ENCODE results near the gene BRD3OS.

The BRD3OS gene

GRCh38 chr9:134035041-134036039 lies 10.1 kb downstream of the BRD3OS start:
- H3K4me3 ChIP-seq (ENCODE audit: low read depth in 1 of 2, low read length in 1 of 2): no peak overlapping the region
- peaks cover 84% of the 10 kb centered on the region for H3K36me3 ChIP-seq
- no peaks in the 10 kb centered on the region for H3K27me3 ChIP-seq
- H3K27ac ChIP-seq: no peak overlapping the region
- no peak for TF ChIP-seq CTCF (IDR thresholded peaks at IDR 0.05)
- no peaks in the 10 kb centered on the region for H3K4me1 ChIP-seq (ENCODE audit: control insufficient read depth in 1 of 2, insufficient read depth in 1 of 2, low read depth in 1 of 2, low read length in 1 of 2)
- H3K9me3 ChIP-seq: no peaks in the 10 kb centered on the region

- no peak for TF ChIP-seq CTCF (IDR thresholded peaks at IDR 0.05)
- Histone ChIP-seq H3K27ac (no peak overlapping the region), H3K4me1 (ENCODE audit: control insufficient read depth in 1 of 2, insufficient read depth in 1 of 2, low read depth in 1 of 2, low read length in 1 of 2) (no peaks in the 10 kb centered on the region), H3K9me3 (no peaks in the 10 kb centered on the region), H3K4me3 (ENCODE audit: low read depth in 1 of 2, low read length in 1 of 2) (no peak overlapping the region), H3K27me3 (no peaks in the 10 kb centered on the region), H3K36me3 (peaks cover 84% of the 10 kb centered on the region)
Measured at GRCh38 chr9:134036130-134036529, 10.8 kb downstream of the BRD3OS start.

- Histone ChIP-seq H3K27me3 (no peaks in the 10 kb centered on the region), H3K36me3 (peaks cover 84% of the 10 kb centered on the region), H3K4me1 (ENCODE audit: control insufficient read depth in 1 of 2, insufficient read depth in 1 of 2, low read depth in 1 of 2, low read length in 1 of 2) (no peaks in the 10 kb centered on the region), H3K4me3 (ENCODE audit: low read depth in 1 of 2, low read length in 1 of 2) (no peak overlapping the region), H3K27ac (no peak overlapping the region), H3K9me3 (no peaks in the 10 kb centered on the region)
- no peak for TF ChIP-seq CTCF (IDR thresholded peaks at IDR 0.05)
Measured at GRCh38 chr9:134037641-134038040, 12.4 kb downstream of the BRD3OS start.

- Histone ChIP-seq H3K4me3 (ENCODE audit: low read depth in 1 of 2, low read length in 1 of 2) (no peak overlapping the region), H3K4me1 (ENCODE audit: control insufficient read depth in 1 of 2, insufficient read depth in 1 of 2, low read depth in 1 of 2, low read length in 1 of 2) (no peaks in the 10 kb centered on the region), H3K9me3 (no peaks in the 10 kb centered on the region), H3K27me3 (no peaks in the 10 kb centered on the region), H3K27ac (no peak overlapping the region), H3K36me3 (peaks cover 81% of the 10 kb centered on the region)
- TF ChIP-seq CTCF (IDR thresholded peaks at IDR 0.05): no peak
Measured at GRCh38 chr9:134039386-134040175, 14.3 kb downstream of the BRD3OS start.

- Histone ChIP-seq H3K9me3 (no peaks in the 10 kb centered on the region), H3K36me3 (peaks cover 81% of the 10 kb centered on the region), H3K4me3 (ENCODE audit: low read depth in 1 of 2, low read length in 1 of 2) (no peak overlapping the region), H3K4me1 (ENCODE audit: control insufficient read depth in 1 of 2, insufficient read depth in 1 of 2, low read depth in 1 of 2, low read length in 1 of 2) (no peaks in the 10 kb centered on the region), H3K27ac (no peak overlapping the region), H3K27me3 (no peaks in the 10 kb centered on the region)
- no peak for TF ChIP-seq CTCF (IDR thresholded peaks at IDR 0.05)
Measured at GRCh38 chr9:134040176-134040565, 14.9 kb downstream of the BRD3OS start.
